Activated T-helper 1 cell treated with anti-CD3 and anti-CD28 coated beads, Interleukin-2, amount 50 U/mL, for 16 hours (primary cell): ENCODE data around the gene HSPG2.

Experiments used
- DNase-seq, 2 donors: peaks; one replicate each; pipeline ENCODE4 v3.0.0-alpha.2; 2020; ENCODE audit warnings: low read depth in 1 of 2, low spot score in 1 of 2

Gene HSPG2

GRCh38 chr1:21867451-21867996 is 69.6 kb downstream of the HSPG2 start:
- DNase-seq = no peak

GRCh38 chr1:21866707-21867043 is 70.4 kb downstream of the HSPG2 start:
- no peak for DNase-seq

- no peak for DNase-seq
Measured at GRCh38 chr1:21865943-21866706, 71.0 kb downstream of the HSPG2 start.

GRCh38 chr1:21865609-21865942 is 71.5 kb downstream of the HSPG2 start:
- no peak for DNase-seq

GRCh38 chr1:21864730-21865129 is 72.4 kb downstream of the HSPG2 start:
- DNase-seq = no peak

- no peak for DNase-seq
Measured at GRCh38 chr1:21863981-21864380, 73.1 kb downstream of the HSPG2 start.

GRCh38 chr1:21861602-21862429 is 75.3 kb downstream of the HSPG2 start:
- DNase-seq = no peak

GRCh38 chr1:21860971-21861370 is 76.1 kb downstream of the HSPG2 start:
- no peak for DNase-seq

GRCh38 chr1:21859669-21860179 is 77.4 kb downstream of the HSPG2 start:
- no peak for DNase-seq

- no peak for DNase-seq
Measured at GRCh38 chr1:21857840-21858670, 79.1 kb downstream of the HSPG2 start.

- DNase-seq = no peak
Measured at GRCh38 chr1:21857142-21857839, 79.8 kb downstream of the HSPG2 start.

- DNase-seq = no peak
Measured at GRCh38 chr1:21855257-21856096, 81.6 kb downstream of the HSPG2 start.

- DNase-seq = no peak
Measured at GRCh38 chr1:21854751-21855131, 82.4 kb downstream of the HSPG2 start.

GRCh38 chr1:21854090-21854750 is 82.9 kb downstream of the HSPG2 start:
- no peak for DNase-seq

- no peak for DNase-seq
Measured at GRCh38 chr1:21853131-21853427, 84.0 kb downstream of the HSPG2 start.

GRCh38 chr1:21852282-21853130 is 84.6 kb downstream of the HSPG2 start:
- no peak for DNase-seq

GRCh38 chr1:21851430-21852250 is 85.5 kb downstream of the HSPG2 start:
- no peak for DNase-seq
